ENCODE results near the gene CTAGE6. TPM values are rescaled to one million over a fixed set of nuclear protein-coding genes. Genes with fewer than 3 reads are reported as not detected.
A peak's percentile ranks its signal among the peaks of the same experiment; 100 is the strongest.
"Not testable (repeated sequence)": the region's sequence is repeated elsewhere in the genome, so short reads cannot be mapped to it uniquely, and the experiment has no call there.

The CTAGE6 gene
- total and polyA plus RNA-seq, 2 donors, result 0.27 to 0.28 TPM

DNA sequence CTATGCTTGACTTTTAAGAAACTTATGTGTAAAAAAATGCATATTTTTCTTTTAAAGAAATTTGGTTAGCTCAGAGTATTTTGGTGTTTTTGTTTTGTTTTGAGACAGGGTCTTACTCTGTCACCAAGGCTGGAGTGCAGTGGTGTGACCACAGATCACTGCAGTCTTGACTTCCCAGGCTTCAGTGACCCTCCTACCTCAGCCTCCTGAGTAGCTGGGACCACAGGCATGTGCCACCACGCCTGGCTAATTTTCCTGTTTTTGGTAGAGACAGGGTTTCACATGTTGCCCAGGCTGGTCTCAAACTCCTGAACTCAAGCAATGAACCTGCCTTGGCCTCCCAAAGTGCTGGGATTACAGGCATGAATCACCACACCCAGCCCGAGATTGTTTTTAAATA is 10.0 kb upstream of the CTAGE6 start:
- H3K4me3 ChIP-seq (ENCODE audit: low read length in 2 of 2); DNase-seq (ENCODE audit: low read depth in 6 of 9, low spot score in 9 of 9); H3K4me1 ChIP-seq (ENCODE audit: control insufficient read depth in 2 of 2, insufficient read depth in 2 of 2, low read length in 2 of 2); H3K9me3 ChIP-seq (ENCODE audit: control insufficient read depth in 2 of 2, insufficient read depth in 1 of 2, low read length in 1 of 2); H3K36me3 ChIP-seq (ENCODE audit: control insufficient read depth in 2 of 2, insufficient read depth in 2 of 2, low read length in 1 of 2); H3K27ac ChIP-seq (ENCODE audit: low read depth in 1 of 2, low read length in 1 of 2); H3K27me3 ChIP-seq (ENCODE audit: control insufficient read depth in 2 of 2, insufficient read depth in 1 of 2, low read length in 1 of 2): not testable (repeated sequence)
- WGBS, result 95% methylated on average over 2 of the region's 2 CpGs

DNA sequence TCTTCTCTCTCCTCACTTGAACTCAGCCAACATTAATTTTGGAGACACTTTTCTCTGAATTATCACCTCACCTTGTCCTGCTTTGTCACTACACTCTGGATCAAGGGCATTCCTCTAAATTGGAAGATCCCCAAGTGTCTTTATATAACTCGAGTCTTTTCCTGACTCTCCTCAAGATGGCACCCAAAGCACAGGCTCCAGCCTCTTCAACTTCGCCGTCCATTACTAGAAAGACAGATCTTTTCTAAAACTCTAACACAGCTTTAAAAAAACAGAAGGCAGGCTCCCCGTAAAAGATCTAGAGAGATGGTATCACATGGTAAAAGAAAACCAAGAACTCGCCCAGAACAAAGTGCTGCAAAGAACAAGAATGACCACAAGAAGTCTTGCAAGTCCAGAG is 8.2 kb upstream of the CTAGE6 start:
- not testable (repeated sequence) for H3K9me3 ChIP-seq (ENCODE audit: control insufficient read depth in 2 of 2, insufficient read depth in 1 of 2, low read length in 1 of 2); DNase-seq (ENCODE audit: low read depth in 6 of 9, low spot score in 9 of 9); H3K27ac ChIP-seq (ENCODE audit: low read depth in 1 of 2, low read length in 1 of 2); H3K4me1 ChIP-seq (ENCODE audit: control insufficient read depth in 2 of 2, insufficient read depth in 2 of 2, low read length in 2 of 2); H3K27me3 ChIP-seq (ENCODE audit: control insufficient read depth in 2 of 2, insufficient read depth in 1 of 2, low read length in 1 of 2); H3K4me3 ChIP-seq (ENCODE audit: low read length in 2 of 2); H3K36me3 ChIP-seq (ENCODE audit: control insufficient read depth in 2 of 2, insufficient read depth in 2 of 2, low read length in 1 of 2)
- 0% methylated on average over 1 of the region's 5 CpGs for WGBS

DNA sequence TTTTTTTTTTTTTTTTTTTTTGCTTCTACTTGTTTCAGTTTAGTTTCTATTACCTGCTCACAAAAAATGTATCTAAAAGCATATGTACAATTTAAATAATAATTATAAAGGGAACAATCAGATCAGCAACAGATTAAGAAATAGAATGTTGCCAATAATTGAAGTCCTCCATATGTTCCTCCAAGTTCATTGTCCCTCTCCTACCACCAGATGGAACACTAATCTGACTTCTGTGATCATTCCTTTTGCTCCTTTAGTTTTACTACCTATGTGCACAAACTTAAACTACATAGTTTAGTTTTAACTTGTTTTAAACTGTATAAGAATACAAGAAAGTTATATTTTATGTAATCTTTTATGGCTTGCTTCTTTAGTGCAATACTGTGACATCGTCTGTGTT is 5.6 kb upstream of the CTAGE6 start:
- not testable (repeated sequence) for H3K4me1 ChIP-seq (ENCODE audit: control insufficient read depth in 2 of 2, insufficient read depth in 2 of 2, low read length in 2 of 2); H3K36me3 ChIP-seq (ENCODE audit: control insufficient read depth in 2 of 2, insufficient read depth in 2 of 2, low read length in 1 of 2); H3K4me3 ChIP-seq (ENCODE audit: low read length in 2 of 2); DNase-seq (ENCODE audit: low read depth in 6 of 9, low spot score in 9 of 9); H3K9me3 ChIP-seq (ENCODE audit: control insufficient read depth in 2 of 2, insufficient read depth in 1 of 2, low read length in 1 of 2); H3K27me3 ChIP-seq (ENCODE audit: control insufficient read depth in 2 of 2, insufficient read depth in 1 of 2, low read length in 1 of 2); H3K27ac ChIP-seq (ENCODE audit: low read depth in 1 of 2, low read length in 1 of 2)
- no CpG with 5 or more reads among the region's 1 CpG for WGBS

DNA sequence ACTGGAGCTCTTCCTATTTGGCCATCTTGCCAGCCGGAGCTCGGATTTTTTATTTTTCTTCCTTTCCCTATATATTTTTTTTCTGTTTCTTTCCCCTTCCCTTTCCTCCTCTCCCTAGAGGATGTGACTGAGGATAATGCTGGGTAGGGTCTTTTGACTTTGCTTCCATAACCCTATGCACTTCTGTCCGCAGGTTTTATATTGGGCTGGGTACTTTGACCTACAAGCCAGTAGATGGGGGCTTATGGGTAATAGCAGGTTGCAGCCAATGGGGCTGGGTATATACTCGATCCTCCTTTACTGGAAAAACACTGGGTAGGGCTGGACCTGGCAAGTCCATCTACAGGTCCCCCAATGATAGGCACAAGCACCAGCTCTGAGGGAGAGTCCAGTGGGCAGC is 12.2 kb downstream of the CTAGE6 start:
- not testable (repeated sequence) for H3K27ac ChIP-seq (ENCODE audit: low read depth in 1 of 2, low read length in 1 of 2); H3K36me3 ChIP-seq (ENCODE audit: control insufficient read depth in 2 of 2, insufficient read depth in 2 of 2, low read length in 1 of 2); H3K4me3 ChIP-seq (ENCODE audit: low read length in 2 of 2); H3K27me3 ChIP-seq (ENCODE audit: control insufficient read depth in 2 of 2, insufficient read depth in 1 of 2, low read length in 1 of 2); H3K9me3 ChIP-seq (ENCODE audit: control insufficient read depth in 2 of 2, insufficient read depth in 1 of 2, low read length in 1 of 2); DNase-seq (ENCODE audit: low read depth in 6 of 9, low spot score in 9 of 9); H3K4me1 ChIP-seq (ENCODE audit: control insufficient read depth in 2 of 2, insufficient read depth in 2 of 2, low read length in 2 of 2)
- WGBS, result 82% methylated on average over 2 of the region's 4 CpGs

DNA sequence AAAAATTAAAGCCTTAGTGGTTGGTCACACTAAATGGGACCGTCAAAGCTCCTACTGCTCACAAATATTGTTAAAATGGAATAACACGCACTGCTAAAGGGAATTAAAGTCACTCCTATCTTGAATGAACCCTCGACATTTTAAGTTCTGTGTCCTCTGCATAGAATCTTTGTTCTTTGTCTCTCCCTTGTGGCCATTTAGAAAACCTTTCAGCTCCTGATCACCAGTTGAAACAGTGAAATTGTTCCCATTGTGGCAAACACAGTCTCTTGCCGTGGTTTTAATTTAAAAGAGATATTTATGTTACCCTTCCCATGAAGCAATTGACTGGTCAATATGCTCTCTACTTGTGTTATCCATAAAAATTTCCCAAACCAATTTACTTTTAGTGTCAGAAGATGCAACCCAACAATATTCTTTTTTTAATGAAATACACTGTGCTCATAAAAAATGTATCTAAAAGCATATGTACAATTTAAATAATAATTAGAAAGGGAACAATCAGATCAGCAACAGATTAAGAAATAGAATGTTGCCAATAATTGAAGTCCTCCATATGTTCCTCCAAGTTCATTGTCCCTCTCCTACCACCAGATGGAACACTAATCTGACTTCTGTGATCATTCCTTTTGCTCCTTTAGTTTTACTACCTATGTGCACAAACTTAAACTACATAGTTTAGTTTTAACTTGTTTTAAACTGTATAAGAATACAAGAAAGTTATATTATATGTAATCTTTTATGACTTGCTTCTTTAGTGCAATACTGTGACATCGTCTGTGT is 20.3 kb downstream of the CTAGE6 start:
- not testable (repeated sequence) for H3K36me3 ChIP-seq (ENCODE audit: control insufficient read depth in 2 of 2, insufficient read depth in 2 of 2, low read length in 1 of 2); H3K9me3 ChIP-seq (ENCODE audit: control insufficient read depth in 2 of 2, insufficient read depth in 1 of 2, low read length in 1 of 2); H3K4me3 ChIP-seq (ENCODE audit: low read length in 2 of 2); H3K4me1 ChIP-seq (ENCODE audit: control insufficient read depth in 2 of 2, insufficient read depth in 2 of 2, low read length in 2 of 2); H3K27ac ChIP-seq (ENCODE audit: low read depth in 1 of 2, low read length in 1 of 2); H3K27me3 ChIP-seq (ENCODE audit: control insufficient read depth in 2 of 2, insufficient read depth in 1 of 2, low read length in 1 of 2)
- peak in 8 of 9 donors; percentile 5 to 71 (median 34) for DNase-seq (ENCODE audit: low read depth in 6 of 9, low spot score in 9 of 9)
- 28% methylated on average over 5 of the region's 5 CpGs for WGBS

DNA sequence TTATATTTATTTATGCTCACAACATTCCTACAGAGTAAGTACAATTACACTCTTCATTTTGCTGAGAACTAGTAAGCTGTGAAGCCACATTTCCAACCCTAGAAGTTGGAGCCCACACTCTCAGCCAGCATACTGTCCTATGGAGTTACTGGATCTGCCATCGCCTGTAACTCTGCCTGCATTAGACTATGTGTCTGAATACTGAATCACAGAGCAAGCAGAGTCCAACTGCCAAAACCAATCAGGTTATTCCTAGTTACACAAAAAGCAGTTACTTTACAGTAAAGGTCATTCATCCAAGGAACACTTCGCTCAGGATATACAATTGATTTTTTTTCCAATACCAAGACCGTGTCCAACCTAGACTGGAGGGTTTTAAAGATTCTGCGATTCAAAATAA is 21.5 kb downstream of the CTAGE6 start:
- no peaks in the 10 kb centered on the region for H3K4me1 ChIP-seq (ENCODE audit: control insufficient read depth in 2 of 2, insufficient read depth in 2 of 2, low read length in 2 of 2)
- no peak for DNase-seq (ENCODE audit: low read depth in 6 of 9, low spot score in 9 of 9)
- no peak overlapping the region for H3K4me3 ChIP-seq (ENCODE audit: low read length in 2 of 2)
- no peak overlapping the region for H3K27ac ChIP-seq (ENCODE audit: low read depth in 1 of 2, low read length in 1 of 2)
- H3K36me3 ChIP-seq (ENCODE audit: control insufficient read depth in 2 of 2, insufficient read depth in 2 of 2, low read length in 1 of 2), result no peaks in the 10 kb centered on the region
- WGBS, result 98% methylated on average over 4 of the region's 4 CpGs
- H3K9me3 ChIP-seq (ENCODE audit: control insufficient read depth in 2 of 2, insufficient read depth in 1 of 2, low read length in 1 of 2), result no peaks in the 10 kb centered on the region
- H3K27me3 ChIP-seq (ENCODE audit: control insufficient read depth in 2 of 2, insufficient read depth in 1 of 2, low read length in 1 of 2), result no peaks in the 10 kb centered on the region

DNA sequence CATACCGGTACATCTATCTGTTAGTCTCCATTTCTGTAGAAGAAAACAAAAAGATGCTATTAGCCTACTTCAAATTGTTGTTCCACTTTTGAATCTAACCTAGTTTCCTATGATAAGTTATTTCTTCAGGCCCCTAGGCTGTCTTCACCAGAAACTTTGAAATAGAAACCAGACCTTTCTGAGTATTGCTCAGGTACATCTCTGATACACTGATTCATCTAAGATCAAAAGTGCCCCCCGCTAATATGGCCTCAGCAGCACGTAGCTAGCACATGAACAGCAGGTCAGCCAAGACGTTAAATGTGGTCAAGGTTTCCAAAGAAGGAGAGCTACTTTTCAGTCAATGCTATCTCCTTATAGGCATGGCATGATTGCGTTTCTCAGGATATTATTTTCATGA is 23.6 kb downstream of the CTAGE6 start:
- H3K27me3 ChIP-seq (ENCODE audit: control insufficient read depth in 2 of 2, insufficient read depth in 1 of 2, low read length in 1 of 2), result no peaks in the 10 kb centered on the region
- no peaks in the 10 kb centered on the region for H3K36me3 ChIP-seq (ENCODE audit: control insufficient read depth in 2 of 2, insufficient read depth in 2 of 2, low read length in 1 of 2)
- 98% methylated on average over 5 of the region's 5 CpGs for WGBS

DNA sequence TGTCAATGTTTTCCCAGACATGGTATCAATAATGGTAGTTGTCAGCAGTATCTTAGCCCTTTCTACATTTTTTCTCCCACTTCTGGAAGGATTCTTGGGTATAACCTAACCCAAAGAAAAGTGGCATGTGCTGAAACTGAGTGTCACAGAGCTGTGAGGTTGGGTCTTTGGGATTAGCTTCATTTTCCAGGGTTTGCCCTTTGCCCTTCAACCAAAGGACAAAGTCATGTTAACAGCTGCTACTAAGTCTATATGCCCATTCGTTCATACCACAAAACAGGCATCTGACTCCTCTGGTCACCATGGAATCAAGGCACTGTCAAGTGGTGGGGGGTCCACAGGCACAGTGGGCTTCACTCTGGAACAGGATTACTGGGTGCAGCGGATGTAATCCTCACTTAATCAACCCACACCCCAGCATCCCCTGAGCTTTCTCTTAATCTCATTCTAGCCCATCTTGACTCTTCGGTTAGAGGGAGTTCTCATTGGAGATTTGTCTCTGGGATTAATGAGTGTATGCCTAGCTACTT is 29.1 kb downstream of the CTAGE6 start:
- H3K4me3 ChIP-seq (ENCODE audit: low read length in 2 of 2), result no peak overlapping the region
- no peaks in the 10 kb centered on the region for H3K27me3 ChIP-seq (ENCODE audit: control insufficient read depth in 2 of 2, insufficient read depth in 1 of 2, low read length in 1 of 2)
- no peak for DNase-seq (ENCODE audit: low read depth in 6 of 9, low spot score in 9 of 9)
- H3K36me3 ChIP-seq (ENCODE audit: control insufficient read depth in 2 of 2, insufficient read depth in 2 of 2, low read length in 1 of 2), result peaks cover 0 to 5% of the 10 kb centered on the region in 2 donors
- no peaks in the 10 kb centered on the region for H3K9me3 ChIP-seq (ENCODE audit: control insufficient read depth in 2 of 2, insufficient read depth in 1 of 2, low read length in 1 of 2)
- no peaks in the 10 kb centered on the region for H3K4me1 ChIP-seq (ENCODE audit: control insufficient read depth in 2 of 2, insufficient read depth in 2 of 2, low read length in 2 of 2)
- WGBS, result 98% methylated on average over 3 of the region's 3 CpGs
- H3K27ac ChIP-seq (ENCODE audit: low read depth in 1 of 2, low read length in 1 of 2), result no peak overlapping the region

More for the DNA sequence above, 23.6 kb downstream of the CTAGE6 start:
- no peak overlapping the region for H3K27ac ChIP-seq (ENCODE audit: low read depth in 1 of 2, low read length in 1 of 2)
- H3K9me3 ChIP-seq (ENCODE audit: control insufficient read depth in 2 of 2, insufficient read depth in 1 of 2, low read length in 1 of 2), result no peaks in the 10 kb centered on the region
- no peak overlapping the region for H3K4me3 ChIP-seq (ENCODE audit: low read length in 2 of 2)
- no peaks in the 10 kb centered on the region for H3K4me1 ChIP-seq (ENCODE audit: control insufficient read depth in 2 of 2, insufficient read depth in 2 of 2, low read length in 2 of 2)
- DNase-seq (ENCODE audit: low read depth in 6 of 9, low spot score in 9 of 9), result no peak

DNA sequence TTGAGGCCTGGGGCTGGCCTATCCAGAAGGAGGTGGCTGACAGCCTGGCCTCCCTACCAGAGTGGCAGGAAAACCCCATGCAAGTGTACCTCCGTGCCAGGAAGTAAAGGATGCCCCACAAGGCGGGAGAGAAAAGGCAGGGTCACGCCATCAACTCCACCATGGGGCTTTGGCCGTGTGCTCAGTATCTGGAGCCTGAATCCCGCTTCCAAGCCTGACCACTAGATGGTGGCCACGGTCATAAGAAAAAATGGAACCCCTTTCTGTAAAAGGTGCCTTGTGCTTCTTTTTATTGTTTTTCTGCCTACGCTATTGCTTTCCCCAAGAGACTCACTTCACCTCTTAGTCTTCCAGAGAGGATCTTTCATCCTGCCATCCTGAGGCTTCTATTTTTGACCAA is 29.9 kb downstream of the CTAGE6 start:
- not testable (repeated sequence) for H3K9me3 ChIP-seq (ENCODE audit: control insufficient read depth in 2 of 2, insufficient read depth in 1 of 2, low read length in 1 of 2); DNase-seq (ENCODE audit: low read depth in 6 of 9, low spot score in 9 of 9); H3K4me1 ChIP-seq (ENCODE audit: control insufficient read depth in 2 of 2, insufficient read depth in 2 of 2, low read length in 2 of 2); H3K27ac ChIP-seq (ENCODE audit: low read depth in 1 of 2, low read length in 1 of 2); H3K36me3 ChIP-seq (ENCODE audit: control insufficient read depth in 2 of 2, insufficient read depth in 2 of 2, low read length in 1 of 2); H3K4me3 ChIP-seq (ENCODE audit: low read length in 2 of 2); H3K27me3 ChIP-seq (ENCODE audit: control insufficient read depth in 2 of 2, insufficient read depth in 1 of 2, low read length in 1 of 2)
- WGBS, result no CpG with 5 or more reads among the region's 7 CpGs
